ENCODE measurements around the gene PPP2R5D. TPM values are rescaled to one million over a fixed set of nuclear protein-coding genes. Genes with fewer than 3 reads are reported as not detected.

Gene PPP2R5D
- total and polyA plus RNA-seq, 9 of the 15 experiments (the other 6 are each of a cell fraction or from before 2014, with no cell fraction given): 1.3 to 96.1 (median 38.4) TPM

GRCh38 chr6:43059168-43060033 is 75.0 kb downstream of the PPP2R5D start, which contains the start of the genes KLC4 and MRPL2 (continued):
- TF ChIP-seq NKRF (IDR thresholded peaks at IDR 0.05; ENCODE audit: borderline replicate concordance): peak; percentile 96
- no peak for TF ChIP-seq RAD21 (CRISPR knock-in tag; conservative IDR thresholded peaks at IDR 0.05 in 1 of 2, IDR thresholded peaks at IDR 0.05 in 1 of 2)
- no peak for TF ChIP-seq ZNF282 (CRISPR knock-in tag; IDR thresholded peaks at IDR 0.05)
- peak in 1 of 2 experiments; percentile 67; a peak in 2 of 4 replicates for TF ChIP-seq ZNF639 (CRISPR knock-in tag; conservative IDR thresholded peaks at IDR 0.05 in 1 of 2, IDR thresholded peaks at IDR 0.05 in 1 of 2)
- TF ChIP-seq PHF21A (IDR thresholded peaks at IDR 0.05; ENCODE audit: borderline replicate concordance, low read depth): no peak
- TF ChIP-seq KLF6 (CRISPR knock-in tag; IDR thresholded peaks at IDR 0.05; ENCODE audit: borderline replicate concordance): 0 out of 2 replicates have a peak, but pooled peaks have one; percentile 14
- no peak for TF ChIP-seq PCBP2 (IDR thresholded peaks at IDR 0.05; ENCODE audit: low read depth, low read length, poor library complexity, severe bottlenecking)
- no peak for TF ChIP-seq THAP7 (CRISPR knock-in tag; IDR thresholded peaks at IDR 0.05)
- no peak; a peak in 1 of 4 replicates for TF ChIP-seq KDM4B (IDR thresholded peaks at IDR 0.05; ENCODE audit: borderline replicate concordance in 2 of 2, low read depth in 1 of 2)
- TF ChIP-seq MITF (IDR thresholded peaks at IDR 0.05): no peak; the same call in 1 of the 2 replicates
- no peak for TF ChIP-seq MCM5 (IDR thresholded peaks at IDR 0.05; ENCODE audit: low read depth)
- no peak for TF ChIP-seq KLF1 (tag; IDR thresholded peaks at IDR 0.05)
- TF ChIP-seq FOXP4 (CRISPR knock-in tag; IDR thresholded peaks at IDR 0.05; ENCODE audit: borderline replicate concordance): no peak; the same call in 1 of the 2 replicates
- no peak for TF ChIP-seq ZNF696 (CRISPR knock-in tag; conservative IDR thresholded peaks at IDR 0.05)
- TF ChIP-seq PTBP1 (IDR thresholded peaks at IDR 0.05; ENCODE audit: low read depth, low read length): no peak
- TF ChIP-seq ETV6 (IDR thresholded peaks at IDR 0.05; ENCODE audit: borderline replicate concordance in 1 of 2, low read depth in 2 of 2, low read length in 1 of 2): no peak; a peak in 1 of 4 replicates
- TF ChIP-seq ETV6 (CRISPR knock-in tag; IDR thresholded peaks at IDR 0.05; ENCODE audit: borderline replicate concordance): no peak
- TF ChIP-seq BCL6 (CRISPR knock-in tag; IDR thresholded peaks at IDR 0.05): no peak

Data from K562 (cell line).